H7 (cell line): ENCODE measurements around the gene MLH1. TPM values are rescaled to one million over a fixed set of nuclear protein-coding genes. Genes with fewer than 3 reads are reported as not detected.

Experiments
- total RNA-seq: library from RNA; depleted of rRNA; stranded (reverse); fragments of >200 nt; shearing (Covaris generic); gene quantifications from 2 replicates; pipeline ENCODE4 v1.2.3, GENCODE V29; 2014; rRNA removed

The MLH1 gene
- total RNA-seq, 1 experiment from 2014 or later, result 55.7 TPM

Other genes with a start within 250 kb of the MLH1 start
- gene DCLK3, start 229.0 kb upstream of the MLH1 start, total RNA-seq, result 0.37 and 0.42 TPM in 2 replicates
- gene TRANK1, start 48.5 kb upstream of the MLH1 start, total RNA-seq, result 0.52 and 0.62 TPM in 2 replicates
- gene EPM2AIP1, start 387 bp upstream of the MLH1 start, total RNA-seq, result 4.3 and 7.5 TPM in 2 replicates
- 16.8 and 23.9 TPM in 2 replicates for gene LRRFIP2, start 181.1 kb downstream of the MLH1 start, total RNA-seq
- gene GOLGA4, start 249.8 kb downstream of the MLH1 start, total RNA-seq, result 25.8 and 52.5 TPM in 2 replicates